Stimulated activated CD8-positive, alpha-beta memory T cell treated with anti-CD3 and anti-CD28 coated beads, Interleukin-2, amount 100 ng/mL, for 1 hour (primary cell): Measurements from ENCODE around the gene SLC26A9.

Experiments used
- DNase-seq, 2 donors: peaks; one replicate each; pipeline ENCODE4 v3.0.0-alpha.2; 2020; ENCODE audit warnings: low read depth in 2 of 2

The SLC26A9 gene

GRCh38 chr1:205948886-205949285 lies 5.6 kb upstream of the SLC26A9 start:
- no peak for DNase-seq

- no peak for DNase-seq
These were observed 4.8 kb upstream of the SLC26A9 start for GRCh38 chr1:205948039-205948438.

- DNase-seq: no peak
These were observed 3.8 kb upstream of the SLC26A9 start for GRCh38 chr1:205947024-205947423.

- DNase-seq: no peak
These were observed 1.8 kb upstream of the SLC26A9 start for GRCh38 chr1:205945069-205945468.

GRCh38 chr1:205944525-205944924 lies 1.3 kb upstream of the SLC26A9 start:
- no peak for DNase-seq

- no peak for DNase-seq
These were observed 561 bp downstream of the SLC26A9 start for GRCh38 chr1:205942631-205943159.

- DNase-seq: no peak
These were observed 2.5 kb downstream of the SLC26A9 start for GRCh38 chr1:205940710-205941109.

GRCh38 chr1:205939690-205940330 lies 3.4 kb downstream of the SLC26A9 start:
- no peak for DNase-seq

GRCh38 chr1:205938682-205939081 lies 4.6 kb downstream of the SLC26A9 start:
- DNase-seq: no peak

- no peak for DNase-seq
These were observed 6.2 kb downstream of the SLC26A9 start for GRCh38 chr1:205936846-205937586.

- no peak for DNase-seq
These were observed 6.9 kb downstream of the SLC26A9 start for GRCh38 chr1:205936311-205936710.

- DNase-seq: no peak
These were observed 7.4 kb downstream of the SLC26A9 start for GRCh38 chr1:205935869-205936268.

GRCh38 chr1:205934788-205935187 lies 8.5 kb downstream of the SLC26A9 start:
- no peak for DNase-seq

- no peak for DNase-seq
These were observed 9.3 kb downstream of the SLC26A9 start for GRCh38 chr1:205933671-205934618.

GRCh38 chr1:205932776-205933175 lies 10.5 kb downstream of the SLC26A9 start:
- no peak for DNase-seq

GRCh38 chr1:205930799-205931281 lies 12.4 kb downstream of the SLC26A9 start:
- DNase-seq: no peak

GRCh38 chr1:205930195-205930577 lies 13.1 kb downstream of the SLC26A9 start:
- DNase-seq: no peak

- no peak for DNase-seq
These were observed 13.6 kb downstream of the SLC26A9 start for GRCh38 chr1:205929496-205930194.

- DNase-seq: no peak
These were observed 14.9 kb downstream of the SLC26A9 start for GRCh38 chr1:205928317-205928716.

GRCh38 chr1:205927676-205928075 lies 15.6 kb downstream of the SLC26A9 start:
- no peak for DNase-seq

GRCh38 chr1:205927247-205927646 lies 16.0 kb downstream of the SLC26A9 start:
- DNase-seq: no peak
